NT2/D1 (cell line): ENCODE measurements around the gene CAMK2G.
A peak's percentile ranks its signal among the peaks of the same experiment; 100 is the strongest.

Source experiments
- DNase-seq: peaks from one replicate; pipeline ENCODE4 v3.0.0-alpha.2; 2011; ENCODE audit warnings: low read depth, low spot score
- H3K27me3 ChIP-seq: 2 replicates; pipeline ENCODE4 v1.6.0; 2011; ENCODE audit warnings: mild to moderate bottlenecking; ENCODE audit not compliant: insufficient read length, insufficient read depth
- H3K36me3 ChIP-seq: 2 replicates; pipeline ENCODE4 v1.6.1; 2011; ENCODE audit warnings: mild to moderate bottlenecking, low read length, mixed read lengths; ENCODE audit not compliant: insufficient read depth, insufficient read length
- H3K4me1 ChIP-seq: 2 replicates; pipeline ENCODE4 v1.5.1; 2011; ENCODE audit not compliant: insufficient read depth, insufficient read length
- H3K4me3 ChIP-seq: 2 replicates; pipeline ENCODE4 v1.5.1; 2011; ENCODE audit warnings: low read depth; ENCODE audit not compliant: insufficient read length
- H3K9ac ChIP-seq: 2 replicates; pipeline ENCODE4 v1.6.0; 2011; ENCODE audit warnings: low read depth; ENCODE audit not compliant: insufficient read length
- H3K9me3 ChIP-seq: 2 replicates; pipeline ENCODE4 v1.5.1; 2011; ENCODE audit warnings: mild to moderate bottlenecking, low read length; ENCODE audit not compliant: insufficient read depth
- SUZ12 ChIP-seq: IDR thresholded peaks from 2 replicates; pipeline ENCODE4 v1.6.1; 2011; ENCODE audit not compliant: insufficient read length, insufficient read depth; ENCODE audit errors: extremely low read depth
- YY1 ChIP-seq: IDR thresholded peaks from 2 replicates; pipeline ENCODE4 v1.6.1; 2011; ENCODE audit not compliant: insufficient read length, insufficient read depth
- ZNF274 ChIP-seq: IDR thresholded peaks from 2 replicates; pipeline ENCODE4 v1.6.1; 2011; ENCODE audit warnings: mild to moderate bottlenecking, low read depth, low read length

The CAMK2G gene

DNA sequence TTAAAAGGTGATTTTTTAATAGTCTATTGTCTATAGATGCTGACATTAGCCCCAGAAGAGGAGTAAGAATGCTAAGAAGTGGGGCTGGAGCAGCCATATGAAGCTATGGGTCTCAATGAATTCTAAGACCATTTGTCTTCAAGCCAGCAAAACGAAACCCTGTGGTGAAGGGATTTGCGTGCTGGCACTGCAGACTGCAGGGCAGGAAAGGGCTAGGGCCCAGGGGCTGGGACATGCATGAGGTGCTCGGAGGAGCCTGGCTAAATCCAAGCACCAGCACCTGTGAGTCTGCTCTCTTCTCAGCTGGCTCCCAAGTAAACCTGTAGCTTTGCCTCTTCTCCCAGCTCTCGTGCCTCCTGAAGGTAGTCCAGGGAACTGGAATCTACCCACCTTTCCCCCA lies 61.7 kb downstream of the CAMK2G start:
- TF ChIP-seq YY1, result no peak
- H3K9me3 ChIP-seq, result no peaks in the 10 kb centered on the region
- H3K4me3 ChIP-seq, result no peak overlapping the region
- H3K36me3 ChIP-seq, result peaks cover 56% of the 10 kb centered on the region
- DNase-seq, result no peak
- H3K9ac ChIP-seq, result no peak overlapping the region
- H3K27me3 ChIP-seq, result peaks cover 5% of the 10 kb centered on the region
- H3K4me1 ChIP-seq, result peaks cover 2% of the 10 kb centered on the region

DNA sequence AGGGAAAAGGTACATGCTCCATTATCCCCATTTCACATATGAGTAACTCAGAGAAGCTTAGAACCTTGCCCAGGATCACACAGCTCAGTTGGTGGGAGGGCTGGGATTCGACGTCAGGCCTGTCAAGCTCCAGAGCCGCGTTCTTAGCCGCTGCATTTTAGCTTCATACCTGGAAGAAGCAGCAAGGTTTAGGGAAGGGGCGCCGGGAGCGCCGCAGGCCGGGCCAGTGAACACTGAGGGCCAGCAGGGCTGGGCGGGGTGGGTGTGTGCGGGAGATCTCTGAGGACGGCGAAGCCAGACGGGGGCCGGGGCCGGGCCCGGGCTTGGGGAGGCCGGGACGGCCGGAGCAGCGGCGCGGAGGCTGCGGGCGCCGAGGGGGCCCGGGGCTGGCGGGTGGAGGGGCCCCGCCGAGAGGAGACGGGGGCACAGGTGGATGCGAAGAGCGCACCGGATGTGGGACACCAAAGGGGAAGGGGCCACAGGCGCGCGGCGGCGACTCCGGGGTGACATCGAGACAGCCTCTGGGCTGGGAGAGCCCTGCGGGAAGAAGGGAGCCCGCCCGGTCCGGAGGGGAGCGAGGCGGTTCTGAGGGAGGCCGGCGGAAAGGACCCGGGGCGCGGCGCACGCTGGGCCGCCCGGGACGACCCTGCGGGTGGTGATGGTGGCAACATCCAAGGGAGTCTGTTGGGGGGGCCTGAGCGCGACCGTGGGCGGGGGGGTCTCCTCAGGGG lies 63.5 kb downstream of the CAMK2G start:
- Histone ChIP-seq H3K4me3 (peak overlapping the region; percentile 71), H3K9ac (peak overlapping the region; percentile 77), H3K27me3 (peaks cover 5% of the 10 kb centered on the region), H3K4me1 (peaks cover 2% of the 10 kb centered on the region), H3K36me3 (peaks cover 59% of the 10 kb centered on the region), H3K9me3 (no peaks in the 10 kb centered on the region)
- TF ChIP-seq SUZ12, result no peak
- no peak for TF ChIP-seq ZNF274
- TF ChIP-seq YY1, result no peak
- DNase-seq, result no peak

- H3K36me3 ChIP-seq, result peaks cover 59% of the 10 kb centered on the region
- TF ChIP-seq YY1 (no peak), ZNF274 (no peak), SUZ12 (no peak)
- peaks cover 5% of the 10 kb centered on the region for H3K27me3 ChIP-seq
- peaks cover 2% of the 10 kb centered on the region for H3K4me1 ChIP-seq
- H3K4me3 ChIP-seq, result peak overlapping the region; percentile 71
- H3K9me3 ChIP-seq, result no peaks in the 10 kb centered on the region
- DNase-seq, result no peak
- H3K9ac ChIP-seq, result peak overlapping the region; percentile 77
Measured at GRCh38 chr10:73810358-73810734, 64.0 kb downstream of the CAMK2G start.

GRCh38 chr10:73809061-73809818 lies 65.1 kb downstream of the CAMK2G start:
- Histone ChIP-seq H3K9me3 (no peaks in the 10 kb centered on the region), H3K4me1 (peaks cover 2% of the 10 kb centered on the region), H3K27me3 (peaks cover 5% of the 10 kb centered on the region), H3K36me3 (peaks cover 55% of the 10 kb centered on the region), H3K4me3 (no peak overlapping the region), H3K9ac (no peak overlapping the region)
- DNase-seq, result no peak
- TF ChIP-seq SUZ12 (no peak), YY1 (no peak), ZNF274 (no peak)

DNA sequence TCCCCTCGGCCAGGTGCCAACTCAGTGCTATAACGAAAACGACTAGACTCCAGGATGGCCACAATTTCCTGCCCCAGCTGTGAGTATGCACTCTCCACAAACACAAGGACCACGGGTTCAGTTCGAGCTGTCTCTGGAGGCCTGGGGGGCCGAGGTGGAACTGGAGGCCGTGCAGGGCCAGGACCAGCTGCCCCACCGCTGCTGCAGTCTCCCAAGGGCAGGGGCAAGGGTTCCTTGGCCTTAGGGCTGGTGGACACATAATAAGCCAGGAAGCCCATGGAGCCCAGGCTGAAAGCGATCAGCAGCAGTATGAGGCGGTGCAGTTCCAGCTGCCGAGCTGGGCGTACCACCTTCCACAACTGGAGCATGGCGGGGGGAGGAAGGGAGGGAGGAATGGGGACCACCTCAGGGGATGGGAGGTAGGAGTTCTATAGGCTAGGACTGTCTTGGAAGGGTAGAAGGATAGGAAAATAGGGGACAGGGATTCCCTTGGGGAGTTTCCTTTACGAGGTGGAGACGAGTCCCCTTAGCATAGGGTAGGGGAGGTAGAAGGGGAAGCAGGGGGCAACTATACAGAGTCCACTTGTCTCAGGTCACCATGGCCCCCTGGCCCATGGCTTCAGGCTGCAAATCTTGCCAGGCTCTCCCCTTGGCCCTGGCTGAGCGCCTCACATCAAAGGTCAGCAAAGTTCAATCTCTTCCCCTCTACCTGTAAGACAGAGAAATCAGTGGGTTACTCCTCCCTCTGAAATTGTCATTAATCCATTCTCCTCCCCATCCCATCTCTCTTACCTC lies 66.1 kb downstream of the CAMK2G start:
- Histone ChIP-seq H3K4me1 (peaks cover 2% of the 10 kb centered on the region), H3K36me3 (peaks cover 49% of the 10 kb centered on the region), H3K27me3 (peaks cover 5% of the 10 kb centered on the region), H3K4me3 (no peak overlapping the region), H3K9ac (no peak overlapping the region), H3K9me3 (no peaks in the 10 kb centered on the region)
- TF ChIP-seq SUZ12 (no peak), ZNF274 (no peak), YY1 (no peak)
- DNase-seq, result no peak

- H3K9me3 ChIP-seq, result no peaks in the 10 kb centered on the region
- H3K36me3 ChIP-seq, result peaks cover 50% of the 10 kb centered on the region
- peaks cover 5% of the 10 kb centered on the region for H3K27me3 ChIP-seq
- no peaks in the 10 kb centered on the region for H3K4me1 ChIP-seq
- DNase-seq, result no peak
- TF ChIP-seq SUZ12, result no peak
- TF ChIP-seq ZNF274, result no peak
- no peak for TF ChIP-seq YY1
- no peak overlapping the region for H3K4me3 ChIP-seq
- no peak overlapping the region for H3K9ac ChIP-seq
Measured at GRCh38 chr10:73807471-73807870, 66.9 kb downstream of the CAMK2G start.
